HG03135 (cell line): ENCODE measurements around the gene MDN1.

Source experiments
- ATAC-seq: cut with Tn5 transposase; IDR thresholded peaks from one replicate; pipeline ENCODE4 v1.9.1; 2021; ENCODE audit warnings: mild to moderate bottlenecking, moderate library complexity; ENCODE audit not compliant: unreplicated experiment

Gene MDN1

GRCh38 chr6:89702349-89702748 is 117.2 kb downstream of the MDN1 start:
- ATAC-seq, result no peak

GRCh38 chr6:89695667-89696066 is 123.9 kb downstream of the MDN1 start:
- no peak for ATAC-seq

GRCh38 chr6:89694428-89694827 is 125.2 kb downstream of the MDN1 start:
- ATAC-seq, result no peak

- ATAC-seq, result no peak
Measured at GRCh38 chr6:89693207-89693606, 126.4 kb downstream of the MDN1 start.

GRCh38 chr6:89692256-89692655 is 127.3 kb downstream of the MDN1 start:
- no peak for ATAC-seq

- ATAC-seq, result no peak
Measured at GRCh38 chr6:89690944-89691324, 128.7 kb downstream of the MDN1 start.

- ATAC-seq, result no peak
Measured at GRCh38 chr6:89689732-89690131, 129.9 kb downstream of the MDN1 start.

- ATAC-seq, result no peak
Measured at GRCh38 chr6:89688328-89688727, 131.3 kb downstream of the MDN1 start.

- no peak for ATAC-seq
Measured at GRCh38 chr6:89685311-89685710, 134.3 kb downstream of the MDN1 start.

- ATAC-seq, result no peak
Measured at GRCh38 chr6:89682991-89683390, 136.6 kb downstream of the MDN1 start.

- ATAC-seq, result no peak
Measured at GRCh38 chr6:89681983-89682564, 137.5 kb downstream of the MDN1 start.

- ATAC-seq, result no peak
Measured at GRCh38 chr6:89680551-89680950, 139.0 kb downstream of the MDN1 start.

GRCh38 chr6:89680150-89680549 is 139.4 kb downstream of the MDN1 start:
- no peak for ATAC-seq

- ATAC-seq, result no peak
Measured at GRCh38 chr6:89679215-89680120, 140.1 kb downstream of the MDN1 start.

GRCh38 chr6:89678531-89678930 is 141.1 kb downstream of the MDN1 start:
- no peak for ATAC-seq

- ATAC-seq, result no peak
Measured at GRCh38 chr6:89675949-89676748, 143.4 kb downstream of the MDN1 start.

GRCh38 chr6:89670935-89671565 is 148.5 kb downstream of the MDN1 start:
- no peak for ATAC-seq

GRCh38 chr6:89669002-89669401 is 150.6 kb downstream of the MDN1 start:
- no peak for ATAC-seq

- ATAC-seq, result no peak
Measured at GRCh38 chr6:89667872-89668556, 151.6 kb downstream of the MDN1 start.

GRCh38 chr6:89662659-89663223 is 156.9 kb downstream of the MDN1 start:
- ATAC-seq, result no peak
